ENCODE results near the gene RAP1GDS1. TPM values are rescaled to one million over a fixed set of nuclear protein-coding genes. Genes with fewer than 3 reads are reported as not detected.
"Not testable (repeated sequence)": the region's sequence is repeated elsewhere in the genome, so short reads cannot be mapped to it uniquely, and the experiment has no call there.

The RAP1GDS1 gene
- total RNA-seq, 1 experiment from 2014 or later = 141 TPM

GRCh38 chr4:98275145-98275544 is 14.0 kb downstream of the RAP1GDS1 start:
- Histone ChIP-seq H3K9ac (ENCODE audit: low read length) (no peak overlapping the region), H4K20me1 (ENCODE audit: insufficient read depth, low read depth, low read length) (no peaks in the 10 kb centered on the region), H3K4me1 (ENCODE audit: low read length) (no peaks in the 10 kb centered on the region), H3K9me2 (replicated peaks; ENCODE audit: insufficient read depth, low read length) (no peaks in the 10 kb centered on the region), H3K4me3 (ENCODE audit: low read length) (no peak overlapping the region), H3K27me3 (ENCODE audit: low read length) (no peaks in the 10 kb centered on the region), H3K79me2 (ENCODE audit: low read length) (peaks cover 94% of the 10 kb centered on the region), H2AFZ (ENCODE audit: low read length) (no peak overlapping the region), H3K27ac (ENCODE audit: low read length) (no peak overlapping the region), H3K36me3 (ENCODE audit: insufficient read depth, low read length) (peaks cover 44% of the 10 kb centered on the region), H3K4me2 (ENCODE audit: low read depth, low read length, poor library complexity, severe bottlenecking) (no peak overlapping the region), H3K9me3 (ENCODE audit: low read length) (peaks cover 11% of the 10 kb centered on the region)
- no peak for DNase-seq

- Histone ChIP-seq H3K27me3 (ENCODE audit: low read length) (no peaks in the 10 kb centered on the region), H3K4me3 (ENCODE audit: low read length) (no peak overlapping the region), H3K9me2 (replicated peaks; ENCODE audit: insufficient read depth, low read length) (no peaks in the 10 kb centered on the region), H3K4me2 (ENCODE audit: low read depth, low read length, poor library complexity, severe bottlenecking) (no peak overlapping the region), H3K4me1 (ENCODE audit: low read length) (peaks cover 24% of the 10 kb centered on the region), H3K9ac (ENCODE audit: low read length) (no peak overlapping the region), H3K36me3 (ENCODE audit: insufficient read depth, low read length) (no peaks in the 10 kb centered on the region), H3K9me3 (ENCODE audit: low read length) (no peaks in the 10 kb centered on the region), H4K20me1 (ENCODE audit: insufficient read depth, low read depth, low read length) (no peaks in the 10 kb centered on the region), H2AFZ (ENCODE audit: low read length) (no peak overlapping the region), H3K79me2 (ENCODE audit: low read length) (peaks cover 80% of the 10 kb centered on the region), H3K27ac (ENCODE audit: low read length) (0 out of 2 replicates have a peak overlapping the region, but pooled peaks have one; percentile 20)
- no peak for DNase-seq
Measured at GRCh38 chr4:98283219-98284189, 22.3 kb downstream of the RAP1GDS1 start.

GRCh38 chr4:98284640-98285046 is 23.5 kb downstream of the RAP1GDS1 start:
- no peak overlapping the region for H3K27ac ChIP-seq (ENCODE audit: low read length)
- no peaks in the 10 kb centered on the region for H3K27me3 ChIP-seq (ENCODE audit: low read length)
- H3K9ac ChIP-seq (ENCODE audit: low read length) = no peak overlapping the region
- peaks cover 83% of the 10 kb centered on the region for H3K79me2 ChIP-seq (ENCODE audit: low read length)
- H2AFZ ChIP-seq (ENCODE audit: low read length) = no peak overlapping the region
- no peaks in the 10 kb centered on the region for H3K9me2 ChIP-seq (replicated peaks; ENCODE audit: insufficient read depth, low read length)
- no peaks in the 10 kb centered on the region for H3K36me3 ChIP-seq (ENCODE audit: insufficient read depth, low read length)
- peaks cover 35% of the 10 kb centered on the region for H3K4me1 ChIP-seq (ENCODE audit: low read length)
- H3K9me3 ChIP-seq (ENCODE audit: low read length) = no peaks in the 10 kb centered on the region
- no peak overlapping the region for H3K4me3 ChIP-seq (ENCODE audit: low read length)
- no peaks in the 10 kb centered on the region for H4K20me1 ChIP-seq (ENCODE audit: insufficient read depth, low read depth, low read length)
- H3K4me2 ChIP-seq (ENCODE audit: low read depth, low read length, poor library complexity, severe bottlenecking) = no peak overlapping the region
- no peak for DNase-seq

GRCh38 chr4:98285676-98286075 is 24.5 kb downstream of the RAP1GDS1 start:
- Histone ChIP-seq H4K20me1 (ENCODE audit: insufficient read depth, low read depth, low read length) (no peaks in the 10 kb centered on the region), H3K27ac (ENCODE audit: low read length) (no peak overlapping the region), H3K9me3 (ENCODE audit: low read length) (no peaks in the 10 kb centered on the region), H3K79me2 (ENCODE audit: low read length) (peaks cover 91% of the 10 kb centered on the region), H3K9me2 (replicated peaks; ENCODE audit: insufficient read depth, low read length) (no peaks in the 10 kb centered on the region), H3K4me1 (ENCODE audit: low read length) (peaks cover 46% of the 10 kb centered on the region), H3K4me2 (ENCODE audit: low read depth, low read length, poor library complexity, severe bottlenecking) (no peak overlapping the region), H3K4me3 (ENCODE audit: low read length) (no peak overlapping the region), H3K36me3 (ENCODE audit: insufficient read depth, low read length) (no peaks in the 10 kb centered on the region), H3K9ac (ENCODE audit: low read length) (no peak overlapping the region), H3K27me3 (ENCODE audit: low read length) (no peaks in the 10 kb centered on the region), H2AFZ (ENCODE audit: low read length) (no peak overlapping the region)
- DNase-seq = no peak

GRCh38 chr4:98287328-98287727 is 26.1 kb downstream of the RAP1GDS1 start:
- no peak overlapping the region for H3K4me3 ChIP-seq (ENCODE audit: low read length)
- no peaks in the 10 kb centered on the region for H3K27me3 ChIP-seq (ENCODE audit: low read length)
- H3K36me3 ChIP-seq (ENCODE audit: insufficient read depth, low read length) = no peaks in the 10 kb centered on the region
- no peak for DNase-seq
- peaks cover 94% of the 10 kb centered on the region for H3K79me2 ChIP-seq (ENCODE audit: low read length)
- no peak overlapping the region for H3K4me2 ChIP-seq (ENCODE audit: low read depth, low read length, poor library complexity, severe bottlenecking)
- no peak overlapping the region for H3K27ac ChIP-seq (ENCODE audit: low read length)
- no peaks in the 10 kb centered on the region for H3K9me2 ChIP-seq (replicated peaks; ENCODE audit: insufficient read depth, low read length)
- no peaks in the 10 kb centered on the region for H3K9me3 ChIP-seq (ENCODE audit: low read length)
- H4K20me1 ChIP-seq (ENCODE audit: insufficient read depth, low read depth, low read length) = no peaks in the 10 kb centered on the region
- H2AFZ ChIP-seq (ENCODE audit: low read length) = no peak overlapping the region
- peaks cover 50% of the 10 kb centered on the region for H3K4me1 ChIP-seq (ENCODE audit: low read length)
- no peak overlapping the region for H3K9ac ChIP-seq (ENCODE audit: low read length)

- Histone ChIP-seq H3K4me2 (ENCODE audit: low read depth, low read length, poor library complexity, severe bottlenecking) (peak overlapping the region; percentile 51), H3K4me1 (ENCODE audit: low read length) (peaks cover 51% of the 10 kb centered on the region), H3K79me2 (ENCODE audit: low read length) (peaks cover 94% of the 10 kb centered on the region), H3K27ac (ENCODE audit: low read length) (peak overlapping the region; percentile 69)
- H4K20me1 ChIP-seq (ENCODE audit: insufficient read depth, low read depth, low read length); DNase-seq; H3K9me3 ChIP-seq (ENCODE audit: low read length); H3K36me3 ChIP-seq (ENCODE audit: insufficient read depth, low read length); H3K27me3 ChIP-seq (ENCODE audit: low read length); H3K4me3 ChIP-seq (ENCODE audit: low read length); H3K9ac ChIP-seq (ENCODE audit: low read length); H2AFZ ChIP-seq (ENCODE audit: low read length); H3K9me2 ChIP-seq (replicated peaks; ENCODE audit: insufficient read depth, low read length): not testable (repeated sequence)
Measured at GRCh38 chr4:98288671-98289070, 27.5 kb downstream of the RAP1GDS1 start.

- H3K9me3 ChIP-seq (ENCODE audit: low read length) = no peaks in the 10 kb centered on the region
- H3K27ac ChIP-seq (ENCODE audit: low read length) = peak overlapping the region; percentile 69
- DNase-seq = no peak
- peaks cover 94% of the 10 kb centered on the region for H3K79me2 ChIP-seq (ENCODE audit: low read length)
- H3K4me3 ChIP-seq (ENCODE audit: low read length) = no peak overlapping the region
- no peaks in the 10 kb centered on the region for H3K27me3 ChIP-seq (ENCODE audit: low read length)
- H2AFZ ChIP-seq (ENCODE audit: low read length) = no peak overlapping the region
- peaks cover 51% of the 10 kb centered on the region for H3K4me1 ChIP-seq (ENCODE audit: low read length)
- no peaks in the 10 kb centered on the region for H4K20me1 ChIP-seq (ENCODE audit: insufficient read depth, low read depth, low read length)
- no peaks in the 10 kb centered on the region for H3K9me2 ChIP-seq (replicated peaks; ENCODE audit: insufficient read depth, low read length)
- H3K9ac ChIP-seq (ENCODE audit: low read length) = no peak overlapping the region
- H3K4me2 ChIP-seq (ENCODE audit: low read depth, low read length, poor library complexity, severe bottlenecking) = peak overlapping the region; percentile 51
- peaks cover 15% of the 10 kb centered on the region for H3K36me3 ChIP-seq (ENCODE audit: insufficient read depth, low read length)
Measured at GRCh38 chr4:98289375-98289774, 28.2 kb downstream of the RAP1GDS1 start.

GRCh38 chr4:98290511-98290910 is 29.3 kb downstream of the RAP1GDS1 start:
- no peak for DNase-seq
- Histone ChIP-seq H3K9me3 (ENCODE audit: low read length) (no peaks in the 10 kb centered on the region), H3K9me2 (replicated peaks; ENCODE audit: insufficient read depth, low read length) (no peaks in the 10 kb centered on the region), H3K9ac (ENCODE audit: low read length) (no peak overlapping the region), H3K4me3 (ENCODE audit: low read length) (no peak overlapping the region), H3K4me1 (ENCODE audit: low read length) (peaks cover 48% of the 10 kb centered on the region), H4K20me1 (ENCODE audit: insufficient read depth, low read depth, low read length) (no peaks in the 10 kb centered on the region), H3K36me3 (ENCODE audit: insufficient read depth, low read length) (peaks cover 19% of the 10 kb centered on the region), H3K27ac (ENCODE audit: low read length) (peak overlapping the region; percentile 23; the same call in 1 of the 2 replicates), H2AFZ (ENCODE audit: low read length) (no peak overlapping the region), H3K27me3 (ENCODE audit: low read length) (no peaks in the 10 kb centered on the region), H3K79me2 (ENCODE audit: low read length) (peaks cover 94% of the 10 kb centered on the region), H3K4me2 (ENCODE audit: low read depth, low read length, poor library complexity, severe bottlenecking) (no peak overlapping the region)
